ENCODE results near the gene RET.
A peak's percentile ranks its signal among the peaks of the same experiment; 100 is the strongest.

The RET gene

GRCh38 chr10:43073191-43073590, 3.7 kb upstream of the RET start:
- DNase-seq, result no peak

GRCh38 chr10:43073721-43074120, 3.1 kb upstream of the RET start:
- DNase-seq, result no peak

More at GRCh38 chr10:43073191-43073590, 3.7 kb upstream of the RET start:
- in situ Hi-C loops (cut with HindIII; ENCODE audit: low pct_ligation_motif_present, low pct_unique_long_range_greater_than_20kb, low sequenced_read_pairs), result no loop called here

GRCh38 chr10:43074409-43074808, 2.5 kb upstream of the RET start:
- in situ Hi-C loops (cut with HindIII; ENCODE audit: low pct_ligation_motif_present, low pct_unique_long_range_greater_than_20kb, low sequenced_read_pairs), result no loop called here

More at GRCh38 chr10:43073721-43074120, 3.1 kb upstream of the RET start:
- in situ Hi-C loops (cut with HindIII; ENCODE audit: low pct_ligation_motif_present, low pct_unique_long_range_greater_than_20kb, low sequenced_read_pairs), result no loop called here

GRCh38 chr10:43074827-43075611, 1.9 kb upstream of the RET start:
- in situ Hi-C loops (cut with HindIII; ENCODE audit: low pct_ligation_motif_present, low pct_unique_long_range_greater_than_20kb, low sequenced_read_pairs), result no loop called here
- DNase-seq, result no peak

More at GRCh38 chr10:43074409-43074808, 2.5 kb upstream of the RET start:
- DNase-seq, result no peak

- in situ Hi-C loops (cut with HindIII; ENCODE audit: low pct_ligation_motif_present, low pct_unique_long_range_greater_than_20kb, low sequenced_read_pairs), result no loop called here
- peak; percentile 25 for DNase-seq
Observed at GRCh38 chr10:43075612-43076003, 1.3 kb upstream of the RET start.

- in situ Hi-C loops (cut with HindIII; ENCODE audit: low pct_ligation_motif_present, low pct_unique_long_range_greater_than_20kb, low sequenced_read_pairs), result no loop called here
- no peak for DNase-seq
Observed at GRCh38 chr10:43076311-43076875, 476 bp upstream of the RET start.

- in situ Hi-C loops (cut with HindIII; ENCODE audit: low pct_ligation_motif_present, low pct_unique_long_range_greater_than_20kb, low sequenced_read_pairs), result no loop called here
Observed at GRCh38 chr10:43077421-43078171, 727 bp downstream of the RET start.

GRCh38 chr10:43078175-43078985, 1.5 kb downstream of the RET start:
- no peak for DNase-seq
- in situ Hi-C loops (cut with HindIII; ENCODE audit: low pct_ligation_motif_present, low pct_unique_long_range_greater_than_20kb, low sequenced_read_pairs), result no loop called here

More at GRCh38 chr10:43077421-43078171, 727 bp downstream of the RET start:
- DNase-seq, result no peak

GRCh38 chr10:43078986-43079273, 2.1 kb downstream of the RET start:
- in situ Hi-C loops (cut with HindIII; ENCODE audit: low pct_ligation_motif_present, low pct_unique_long_range_greater_than_20kb, low sequenced_read_pairs), result no loop called here
- peak; percentile 31 for DNase-seq

- in situ Hi-C loops (cut with HindIII; ENCODE audit: low pct_ligation_motif_present, low pct_unique_long_range_greater_than_20kb, low sequenced_read_pairs), result no loop called here
- DNase-seq, result no peak
Observed at GRCh38 chr10:43079856-43080255, 3.0 kb downstream of the RET start.

- in situ Hi-C loops (cut with HindIII; ENCODE audit: low pct_ligation_motif_present, low pct_unique_long_range_greater_than_20kb, low sequenced_read_pairs), result no loop called here
- no peak for DNase-seq
Observed at GRCh38 chr10:43082087-43082486, 5.2 kb downstream of the RET start.

GRCh38 chr10:43082746-43083145, 5.9 kb downstream of the RET start:
- DNase-seq, result no peak
- in situ Hi-C loops (cut with HindIII; ENCODE audit: low pct_ligation_motif_present, low pct_unique_long_range_greater_than_20kb, low sequenced_read_pairs), result no loop called here

GRCh38 chr10:43083764-43084163, 6.9 kb downstream of the RET start:
- in situ Hi-C loops (cut with HindIII; ENCODE audit: low pct_ligation_motif_present, low pct_unique_long_range_greater_than_20kb, low sequenced_read_pairs), result no loop called here
- no peak for DNase-seq

- in situ Hi-C loops (cut with HindIII; ENCODE audit: low pct_ligation_motif_present, low pct_unique_long_range_greater_than_20kb, low sequenced_read_pairs), result no loop called here
Observed at GRCh38 chr10:43084812-43085211, 7.9 kb downstream of the RET start.

GRCh38 chr10:43086321-43086942, 9.6 kb downstream of the RET start:
- in situ Hi-C loops (cut with HindIII; ENCODE audit: low pct_ligation_motif_present, low pct_unique_long_range_greater_than_20kb, low sequenced_read_pairs), result no loop called here
- DNase-seq, result no peak

More at GRCh38 chr10:43084812-43085211, 7.9 kb downstream of the RET start:
- DNase-seq, result no peak

- in situ Hi-C loops (cut with HindIII; ENCODE audit: low pct_ligation_motif_present, low pct_unique_long_range_greater_than_20kb, low sequenced_read_pairs), result no loop called here
- DNase-seq, result no peak
Observed at GRCh38 chr10:43089519-43089918, 12.7 kb downstream of the RET start.

- DNase-seq, result no peak
- in situ Hi-C loops (cut with HindIII; ENCODE audit: low pct_ligation_motif_present, low pct_unique_long_range_greater_than_20kb, low sequenced_read_pairs), result no loop called here
Observed at GRCh38 chr10:43090188-43090587, 13.3 kb downstream of the RET start.

GRCh38 chr10:43090664-43091063, 13.8 kb downstream of the RET start:
- in situ Hi-C loops (cut with HindIII; ENCODE audit: low pct_ligation_motif_present, low pct_unique_long_range_greater_than_20kb, low sequenced_read_pairs), result no loop called here
- DNase-seq, result no peak
